ENCODE data around the gene CASP2. TPM values are rescaled to one million over a fixed set of nuclear protein-coding genes. Genes with fewer than 3 reads are reported as not detected.

CASP2 gene
- total and polyA plus RNA-seq, 4 experiments from 2014 or later: 5.3 to 96.1 (median 61.8) TPM

DNA sequence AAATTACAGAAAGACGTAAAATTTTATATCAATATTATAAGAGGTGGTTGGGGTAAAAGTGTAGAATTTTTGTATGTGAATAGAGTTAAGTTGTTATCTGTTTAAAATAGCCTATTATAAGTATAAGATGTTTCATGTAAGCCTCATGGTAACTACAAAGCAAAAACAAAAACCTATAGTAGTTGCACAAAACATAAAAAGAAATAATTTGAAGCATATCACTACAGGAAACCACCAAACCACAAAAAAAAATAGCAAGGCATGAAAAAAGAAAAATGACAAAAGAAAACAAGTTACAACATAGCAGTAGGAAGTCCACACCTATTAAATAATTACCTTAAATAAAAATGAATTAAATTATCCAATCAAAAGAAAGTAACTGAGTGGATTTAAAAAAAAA lies 37.3 kb upstream of the CASP2 start:
- Histone ChIP-seq H3K27ac (ENCODE audit: low read depth, low read length) (peak overlapping the region; percentile 31), H3K9me3 (ENCODE audit: control insufficient read depth in 1 of 2, low read length in 2 of 2) (peaks cover 0 to 11% of the 10 kb centered on the region in 2 donors), H3K4me1 (ENCODE audit: insufficient read depth, low read length) (peaks cover 92% of the 10 kb centered on the region), H3K4me3 (ENCODE audit: low read length in 2 of 2) (no peak overlapping the region), H3K27me3 (ENCODE audit: insufficient read depth, low read length) (no peaks in the 10 kb centered on the region), H3K36me3 (ENCODE audit: insufficient read depth, low read length) (no peaks in the 10 kb centered on the region)
- peak overlapping the region; percentile 23 to 67 (median 62) for H3K4me3 Mint-ChIP-seq
- ChIA-PET POLR2A (ENCODE audit: partially characterized antibody) (interaction anchor here (0.7 to 9.8 kb wide), 14 partner anchors 7 to 937 kb away, joined by 3 to 163 read pairs (median 7); partner anchors contain the start of genes CASP2, EPHA1 and GSTK1), CTCF (ENCODE audit: partially characterized antibody) (interaction anchor here (0.5 to 14.0 kb wide), 7 partner anchors 10 to 166 kb away, joined by 3 to 513 read pairs (median 5); partner anchors contain the start of gene CASP2)
- H3K4me1 Mint-ChIP-seq: peaks cover 72 to 96% (median 82%) of the 10 kb centered on the region in 4 donors
- no peaks in the 10 kb centered on the region for H3K27me3 Mint-ChIP-seq
- intact Hi-C loops (cut with micrococcal nuclease): loop anchor here (1.0 to 2.0 kb wide), 4 partner anchors 11 to 124 kb away; partner anchors contain the start of genes CASP2 and GSTK1
- peaks cover 5 to 54% (median 31%) of the 10 kb centered on the region in 8 donors for H3K9me3 Mint-ChIP-seq
- H3K27ac Mint-ChIP-seq: peak overlapping the region; percentile 16 to 90 (median 74)
- peaks cover 31 to 43% of the 10 kb centered on the region in 2 donors for H3K36me3 Mint-ChIP-seq
- DNase-seq: peak in 4 of 5 donors; percentile 82 to 84 (median 83)

DNA sequence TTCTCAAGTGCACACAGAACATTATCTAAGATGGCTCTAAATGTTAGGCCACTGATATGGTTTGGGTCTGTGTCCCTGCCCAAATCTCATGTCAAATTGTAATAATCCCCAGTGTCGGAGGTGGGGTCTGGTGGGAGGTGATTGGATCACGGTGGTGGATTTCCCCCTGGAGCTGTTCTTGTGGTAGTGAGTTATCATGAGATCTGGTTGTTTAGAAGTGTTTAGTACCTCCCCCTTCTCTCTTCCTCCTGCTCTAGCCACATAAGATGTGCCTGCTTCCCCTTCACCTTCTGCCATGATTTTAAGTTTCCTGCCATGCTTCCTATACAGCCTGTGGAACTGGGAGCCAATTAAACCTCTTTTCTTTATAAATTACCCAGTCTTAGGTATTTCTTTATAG lies 36.1 kb upstream of the CASP2 start:
- H3K27ac ChIP-seq (ENCODE audit: low read depth, low read length): no peak overlapping the region
- CTCF ChIA-PET (ENCODE audit: partially characterized antibody): interaction anchor here (1.0 to 5.0 kb wide), 3 partner anchors 8 to 156 kb away, joined by 3 to 50 read pairs (median 3); no protein-coding TSS in a partner anchor
- peaks cover 5 to 54% (median 31%) of the 10 kb centered on the region in 8 donors for H3K9me3 Mint-ChIP-seq

DNA sequence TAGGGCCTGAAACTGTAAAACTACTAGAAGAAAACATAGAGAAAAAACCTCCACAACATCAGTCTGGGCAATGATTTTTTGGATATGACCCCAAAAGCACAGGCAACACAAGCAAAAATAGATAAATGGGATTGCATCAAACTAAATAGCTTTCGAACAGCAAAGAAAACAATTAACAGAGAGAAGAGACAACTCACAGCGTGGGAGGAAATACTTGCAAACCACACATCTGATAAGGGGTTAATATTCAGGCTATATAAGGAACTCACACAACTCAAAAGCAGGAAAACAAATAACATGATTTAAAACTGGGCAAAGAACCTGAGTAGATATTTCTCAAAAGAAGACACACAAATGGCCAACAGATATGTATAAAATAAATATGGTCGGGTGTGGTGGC lies 32.6 kb upstream of the CASP2 start:
- H3K27ac Mint-ChIP-seq: peak overlapping the region; percentile 57 to 92 (median 70)
- H3K27ac ChIP-seq (ENCODE audit: low read depth, low read length): no peak overlapping the region
- ChIA-PET POLR2A (ENCODE audit: partially characterized antibody) (interaction anchor here (0.7 to 9.8 kb wide), 11 partner anchors 9 to 152 kb away, joined by 3 to 163 read pairs (median 3); partner anchors contain the start of genes CASP2, GSTK1 and ZYX), CTCF (ENCODE audit: partially characterized antibody) (interaction anchor here (0.8 to 16.6 kb wide), 14 partner anchors 8 to 152 kb away, joined by 3 to 252 read pairs (median 4); partner anchors contain the start of genes CASP2 and GSTK1)
- no peak overlapping the region for H3K4me3 ChIP-seq (ENCODE audit: low read length in 2 of 2)
- no peaks in the 10 kb centered on the region for H3K27me3 Mint-ChIP-seq
- H3K4me1 ChIP-seq (ENCODE audit: insufficient read depth, low read length): peaks cover 88% of the 10 kb centered on the region
- intact Hi-C loops (cut with micrococcal nuclease): no loop called here
- H3K27me3 ChIP-seq (ENCODE audit: insufficient read depth, low read length): no peaks in the 10 kb centered on the region
- peaks cover 23 to 24% of the 10 kb centered on the region in 2 donors for H3K36me3 Mint-ChIP-seq
- H3K4me1 Mint-ChIP-seq: peaks cover 65 to 92% (median 78%) of the 10 kb centered on the region in 4 donors
- no peaks in the 10 kb centered on the region for H3K36me3 ChIP-seq (ENCODE audit: insufficient read depth, low read length)
- no peak for DNase-seq
- H3K4me3 Mint-ChIP-seq: peak overlapping the region in 7 of 8 donors; percentile 6 to 80 (median 70)
- peaks cover 0 to 11% of the 10 kb centered on the region in 2 donors for H3K9me3 ChIP-seq (ENCODE audit: control insufficient read depth in 1 of 2, low read length in 2 of 2)
- H3K9me3 Mint-ChIP-seq: peaks cover 2 to 35% (median 25%) of the 10 kb centered on the region in 8 donors

More for the DNA sequence above, 36.1 kb upstream of the CASP2 start:
- H3K27me3 Mint-ChIP-seq: no peaks in the 10 kb centered on the region
- Histone ChIP-seq H3K36me3 (ENCODE audit: insufficient read depth, low read length) (no peaks in the 10 kb centered on the region), H3K9me3 (ENCODE audit: control insufficient read depth in 1 of 2, low read length in 2 of 2) (peaks cover 0 to 11% of the 10 kb centered on the region in 2 donors), H3K27me3 (ENCODE audit: insufficient read depth, low read length) (no peaks in the 10 kb centered on the region), H3K4me1 (ENCODE audit: insufficient read depth, low read length) (peaks cover 90% of the 10 kb centered on the region), H3K4me3 (ENCODE audit: low read length in 2 of 2) (peak overlapping the region in 1 of 2 donors; percentile 23)
- POLR2A ChIA-PET (ENCODE audit: partially characterized antibody): interaction anchor here (0.6 to 9.8 kb wide), 11 partner anchors 8 to 818 kb away, joined by 3 to 163 read pairs (median 4); partner anchors contain the start of genes CASP2 and GSTK1
- H3K27ac Mint-ChIP-seq: peak overlapping the region; percentile 48 to 94 (median 76)
- H3K36me3 Mint-ChIP-seq: peaks cover 31 to 43% of the 10 kb centered on the region in 2 donors
- peaks cover 72 to 96% (median 82%) of the 10 kb centered on the region in 4 donors for H3K4me1 Mint-ChIP-seq
- intact Hi-C loops (cut with micrococcal nuclease): no loop called here
- DNase-seq: peak in 4 of 5 donors; percentile 21 to 46 (median 41)
- H3K4me3 Mint-ChIP-seq: peak overlapping the region in 7 of 8 donors; percentile 11 to 70 (median 58)

DNA sequence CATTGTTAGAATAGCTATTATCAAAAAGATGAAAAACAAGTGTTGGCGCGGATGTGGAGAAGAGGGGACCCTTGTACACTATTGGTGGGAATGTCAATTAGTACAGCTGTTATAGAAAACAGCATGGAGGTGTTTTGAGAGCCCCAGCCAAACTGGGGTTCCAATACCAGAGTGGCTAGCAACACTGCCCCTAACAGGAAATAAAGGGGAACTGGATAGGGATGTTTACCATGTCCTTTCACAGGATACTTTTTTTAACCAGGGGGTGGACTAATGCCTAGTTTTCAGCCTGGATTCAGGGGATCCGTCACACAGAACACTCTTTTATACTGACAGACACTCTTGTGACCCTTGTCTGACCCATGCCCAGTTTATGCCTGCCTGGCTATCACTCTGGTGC lies 31.8 kb upstream of the CASP2 start:
- no peak overlapping the region for H3K27ac ChIP-seq (ENCODE audit: low read depth, low read length)
- no peaks in the 10 kb centered on the region for H3K27me3 ChIP-seq (ENCODE audit: insufficient read depth, low read length)
- Mint-ChIP-seq H3K4me1 (peaks cover 60 to 91% (median 73%) of the 10 kb centered on the region in 4 donors), H3K27ac (peak overlapping the region; percentile 4 to 91 (median 66)), H3K9me3 (peaks cover 0 to 28% (median 21%) of the 10 kb centered on the region in 8 donors), H3K36me3 (peaks cover 20 to 21% of the 10 kb centered on the region in 2 donors), H3K4me3 (peak overlapping the region in 3 of 8 donors; percentile 50 to 61 (median 55)), H3K27me3 (no peaks in the 10 kb centered on the region)
- no peaks in the 10 kb centered on the region for H3K36me3 ChIP-seq (ENCODE audit: insufficient read depth, low read length)
- H3K9me3 ChIP-seq (ENCODE audit: control insufficient read depth in 1 of 2, low read length in 2 of 2): peaks cover 0 to 11% of the 10 kb centered on the region in 2 donors
- peaks cover 84% of the 10 kb centered on the region for H3K4me1 ChIP-seq (ENCODE audit: insufficient read depth, low read length)
- DNase-seq: no peak
- intact Hi-C loops (cut with micrococcal nuclease): no loop called here
- CTCF ChIA-PET (ENCODE audit: partially characterized antibody): interaction anchor here (0.9 to 16.6 kb wide), 10 partner anchors 9 to 124 kb away, joined by 3 to 252 read pairs (median 4); partner anchors contain the start of gene CASP2
- POLR2A ChIA-PET (ENCODE audit: partially characterized antibody): interaction anchor here (0.7 to 3.2 kb wide), 9 partner anchors 11 to 151 kb away, joined by 3 to 13 read pairs (median 3); partner anchors contain the start of genes CASP2 and ZYX
- H3K4me3 ChIP-seq (ENCODE audit: low read length in 2 of 2): no peak overlapping the region

DNA sequence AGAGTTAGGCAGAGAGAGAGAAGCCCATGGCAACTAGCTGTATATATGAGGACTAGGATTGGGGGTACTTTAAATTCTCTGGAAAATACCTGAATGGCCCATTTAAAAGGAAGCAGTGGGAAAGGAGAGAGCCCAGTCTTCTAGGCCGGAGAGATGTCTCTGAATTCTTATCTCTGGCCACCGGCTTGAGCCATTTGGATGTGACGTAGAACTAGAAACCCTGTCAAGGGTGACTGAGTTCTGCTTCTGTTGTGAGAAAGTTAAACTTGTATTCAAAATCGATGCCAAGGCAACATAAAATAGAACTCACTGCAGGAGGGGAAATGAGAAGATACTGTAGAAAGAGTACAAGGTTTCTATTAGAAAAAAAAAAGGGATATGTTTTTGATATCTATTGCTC lies 31.2 kb upstream of the CASP2 start:
- H3K27ac Mint-ChIP-seq: peak overlapping the region in 6 of 7 donors; percentile 4 to 91 (median 68)
- H3K9me3 Mint-ChIP-seq: peaks cover 0 to 25% (median 17%) of the 10 kb centered on the region in 8 donors
- H3K4me1 Mint-ChIP-seq: peaks cover 58 to 89% (median 71%) of the 10 kb centered on the region in 4 donors
- Histone ChIP-seq H3K36me3 (ENCODE audit: insufficient read depth, low read length) (no peaks in the 10 kb centered on the region), H3K9me3 (ENCODE audit: control insufficient read depth in 1 of 2, low read length in 2 of 2) (peaks cover 0 to 11% of the 10 kb centered on the region in 2 donors), H3K4me3 (ENCODE audit: low read length in 2 of 2) (no peak overlapping the region), H3K27ac (ENCODE audit: low read depth, low read length) (no peak overlapping the region), H3K4me1 (ENCODE audit: insufficient read depth, low read length) (peaks cover 82% of the 10 kb centered on the region), H3K27me3 (ENCODE audit: insufficient read depth, low read length) (no peaks in the 10 kb centered on the region)
- peaks cover 14 to 21% of the 10 kb centered on the region in 2 donors for H3K36me3 Mint-ChIP-seq
- ChIA-PET CTCF (ENCODE audit: partially characterized antibody) (interaction anchor here (0.9 to 16.6 kb wide), 6 partner anchors 11 to 160 kb away, joined by 3 to 252 read pairs (median 4); no protein-coding TSS in a partner anchor), POLR2A (ENCODE audit: partially characterized antibody) (interaction anchor here (0.7 to 3.2 kb wide), 6 partner anchors 12 to 151 kb away, joined by 3 to 13 read pairs (median 4); partner anchors contain the start of gene CASP2)
- DNase-seq: no peak
- intact Hi-C loops (cut with micrococcal nuclease): no loop called here
- H3K4me3 Mint-ChIP-seq: peak overlapping the region in 4 of 8 donors; percentile 35 to 61 (median 52)
- H3K27me3 Mint-ChIP-seq: no peaks in the 10 kb centered on the region

DNA sequence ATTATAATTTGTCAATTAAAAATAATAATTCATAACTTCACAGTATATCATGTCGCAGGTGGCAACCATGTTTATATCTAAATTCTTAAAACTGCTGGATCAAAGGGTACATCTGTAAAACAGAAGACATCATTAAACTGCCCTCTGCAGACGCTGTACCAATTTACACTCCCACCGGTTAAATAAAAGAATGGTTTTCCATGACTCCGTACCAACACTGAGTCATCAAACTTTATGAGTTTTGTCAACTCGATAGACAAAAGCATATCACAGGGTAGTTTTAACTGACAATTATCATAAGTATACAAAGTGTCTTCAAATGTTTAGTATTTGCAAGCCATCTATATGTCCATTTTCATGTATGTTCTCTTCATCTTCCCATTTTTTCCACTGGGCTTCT lies 30.6 kb upstream of the CASP2 start:
- Histone ChIP-seq H3K9me3 (ENCODE audit: control insufficient read depth in 1 of 2, low read length in 2 of 2) (peaks cover 0 to 11% of the 10 kb centered on the region in 2 donors), H3K4me1 (ENCODE audit: insufficient read depth, low read length) (peaks cover 82% of the 10 kb centered on the region), H3K27ac (ENCODE audit: low read depth, low read length) (no peak overlapping the region), H3K4me3 (ENCODE audit: low read length in 2 of 2) (no peak overlapping the region), H3K27me3 (ENCODE audit: insufficient read depth, low read length) (no peaks in the 10 kb centered on the region), H3K36me3 (ENCODE audit: insufficient read depth, low read length) (no peaks in the 10 kb centered on the region)
- POLR2A ChIA-PET (ENCODE audit: partially characterized antibody): interaction anchor here (0.7 to 13.2 kb wide), 10 partner anchors 6 to 470 kb away, joined by 3 to 163 read pairs (median 4); partner anchors contain the start of gene CASP2
- peaks cover 0 to 19% (median 13%) of the 10 kb centered on the region in 8 donors for H3K9me3 Mint-ChIP-seq
- H3K4me3 Mint-ChIP-seq: peak overlapping the region in 2 of 8 donors; percentile 41 to 51
- DNase-seq: no peak
- CTCF ChIA-PET (ENCODE audit: partially characterized antibody): interaction anchor here (1.1 to 16.6 kb wide), 7 partner anchors 10 to 160 kb away, joined by 3 to 252 read pairs (median 5); no protein-coding TSS in a partner anchor
- H3K4me1 Mint-ChIP-seq: peaks cover 57 to 89% (median 69%) of the 10 kb centered on the region in 4 donors
- peaks cover 8 to 17% of the 10 kb centered on the region in 2 donors for H3K36me3 Mint-ChIP-seq
- H3K27me3 Mint-ChIP-seq: no peaks in the 10 kb centered on the region
- intact Hi-C loops (cut with micrococcal nuclease): no loop called here
- peak overlapping the region; percentile 32 to 77 (median 56) for H3K27ac Mint-ChIP-seq
